ENCODE data around the gene TRABD2A.
"Not testable (repeated sequence)": the region's sequence is repeated elsewhere in the genome, so short reads cannot be mapped to it uniquely, and the experiment has no call there.

TRABD2A gene

GRCh38 chr2:84880645-84881521 is at the start of gene TRABD2A:
TRABD2A (minus strand) TSS chr2:84881084; CDS start chr2:84881039, 45 bp downstream.
- DNase-seq = no peak

- no peak for DNase-seq
Measured at GRCh38 chr2:84927275-84927627, 46.4 kb upstream of the TRABD2A start.

- DNase-seq = peak; percentile 81
Measured at GRCh38 chr2:84925724-84926376, 45.0 kb upstream of the TRABD2A start.

- no peak for DNase-seq
Measured at GRCh38 chr2:84925336-84925723, 44.4 kb upstream of the TRABD2A start.

GRCh38 chr2:84924173-84925106 is 43.6 kb upstream of the TRABD2A start:
- no peak for DNase-seq

GRCh38 chr2:84923009-84923408 is 42.1 kb upstream of the TRABD2A start:
- no peak for DNase-seq

- no peak for DNase-seq
Measured at GRCh38 chr2:84919885-84920580, 39.1 kb upstream of the TRABD2A start.

- DNase-seq = no peak
Measured at GRCh38 chr2:84918430-84918829, 37.5 kb upstream of the TRABD2A start.

GRCh38 chr2:84917821-84918220 is 36.9 kb upstream of the TRABD2A start:
- DNase-seq = not testable (repeated sequence)

- not testable (repeated sequence) for DNase-seq
Measured at GRCh38 chr2:84915675-84916074, 34.8 kb upstream of the TRABD2A start.

GRCh38 chr2:84914334-84914733 is 33.5 kb upstream of the TRABD2A start:
- no peak for DNase-seq

- no peak for DNase-seq
Measured at GRCh38 chr2:84912984-84913383, 32.1 kb upstream of the TRABD2A start.

GRCh38 chr2:84911135-84911678 is 30.3 kb upstream of the TRABD2A start:
- DNase-seq = no peak

- DNase-seq = no peak
Measured at GRCh38 chr2:84908948-84909713, 28.2 kb upstream of the TRABD2A start.

- no peak for DNase-seq
Measured at GRCh38 chr2:84906900-84907714, 26.2 kb upstream of the TRABD2A start.

- DNase-seq = no peak
Measured at GRCh38 chr2:84906108-84906899, 25.4 kb upstream of the TRABD2A start.

- peak; percentile 47 for DNase-seq
Measured at GRCh38 chr2:84905181-84906107, 24.6 kb upstream of the TRABD2A start, which contains the start of gene TMSB10. TMSB10 (plus strand) TSS chr2:84905656.

- DNase-seq = no peak
Measured at GRCh38 chr2:84904717-84905174, 23.9 kb upstream of the TRABD2A start.
